Ammon's horn (tissue), 1 donor: ENCODE measurements around the gene AFG1L.
"Not testable (repeated sequence)": the region's sequence is repeated elsewhere in the genome, so short reads cannot be mapped to it uniquely, and the experiment has no call there.

Source experiments
- DNase-seq: peaks from one replicate; pipeline ENCODE4 v3.0.0-alpha.2; 2016; ENCODE audit warnings: low spot score

AFG1L gene

GRCh38 chr6:108417027-108417426 lies 122.2 kb downstream of the AFG1L start:
- DNase-seq = no peak

- no peak for DNase-seq
Measured at GRCh38 chr6:108419474-108419873, 124.6 kb downstream of the AFG1L start.

- no peak for DNase-seq
Measured at GRCh38 chr6:108419934-108420609, 125.2 kb downstream of the AFG1L start.

GRCh38 chr6:108421366-108421765 lies 126.5 kb downstream of the AFG1L start:
- no peak for DNase-seq

GRCh38 chr6:108423982-108424705 lies 129.3 kb downstream of the AFG1L start:
- DNase-seq = no peak

- no peak for DNase-seq
Measured at GRCh38 chr6:108425428-108425827, 130.6 kb downstream of the AFG1L start.

GRCh38 chr6:108432143-108432542 lies 137.3 kb downstream of the AFG1L start:
- DNase-seq = no peak

GRCh38 chr6:108432792-108433191 lies 137.9 kb downstream of the AFG1L start:
- no peak for DNase-seq

GRCh38 chr6:108434222-108434621 lies 139.4 kb downstream of the AFG1L start:
- no peak for DNase-seq

GRCh38 chr6:108435391-108435790 lies 140.5 kb downstream of the AFG1L start:
- DNase-seq = no peak

- no peak for DNase-seq
Measured at GRCh38 chr6:108436771-108437170, 141.9 kb downstream of the AFG1L start.

GRCh38 chr6:108437821-108438220 lies 143.0 kb downstream of the AFG1L start:
- no peak for DNase-seq

GRCh38 chr6:108438918-108439317 lies 144.1 kb downstream of the AFG1L start:
- DNase-seq = no peak

- DNase-seq = no peak
Measured at GRCh38 chr6:108441141-108441540, 146.3 kb downstream of the AFG1L start.

- DNase-seq = no peak
Measured at GRCh38 chr6:108442770-108443520, 148.1 kb downstream of the AFG1L start.

- DNase-seq = no peak
Measured at GRCh38 chr6:108446629-108447150, 151.8 kb downstream of the AFG1L start.

- DNase-seq = no peak
Measured at GRCh38 chr6:108448481-108448880, 153.6 kb downstream of the AFG1L start.

GRCh38 chr6:108449717-108450116 lies 154.9 kb downstream of the AFG1L start:
- not testable (repeated sequence) for DNase-seq

- DNase-seq = no peak
Measured at GRCh38 chr6:108451816-108452215, 157.0 kb downstream of the AFG1L start.

- DNase-seq = no peak
Measured at GRCh38 chr6:108452711-108453195, 157.9 kb downstream of the AFG1L start.

- peak; percentile 8 for DNase-seq
Measured at GRCh38 chr6:108453601-108454185, 158.8 kb downstream of the AFG1L start.

GRCh38 chr6:108454356-108454755 lies 159.5 kb downstream of the AFG1L start:
- DNase-seq = no peak
